Activated CD8-positive, alpha-beta memory T cell treated with anti-CD3 and anti-CD28 coated beads for 1 hour (primary cell): Measurements from ENCODE around the gene PRUNE2.
"Not testable (repeated sequence)": the region's sequence is repeated elsewhere in the genome, so short reads cannot be mapped to it uniquely, and the experiment has no call there.

Source experiments
- DNase-seq, 2 donors: peaks; one replicate each; pipeline ENCODE4 v3.0.0-alpha.2; 2020; ENCODE audit warnings: low read depth in 1 of 2; ENCODE audit errors: extremely low read depth in 1 of 2

Gene PRUNE2

DNA sequence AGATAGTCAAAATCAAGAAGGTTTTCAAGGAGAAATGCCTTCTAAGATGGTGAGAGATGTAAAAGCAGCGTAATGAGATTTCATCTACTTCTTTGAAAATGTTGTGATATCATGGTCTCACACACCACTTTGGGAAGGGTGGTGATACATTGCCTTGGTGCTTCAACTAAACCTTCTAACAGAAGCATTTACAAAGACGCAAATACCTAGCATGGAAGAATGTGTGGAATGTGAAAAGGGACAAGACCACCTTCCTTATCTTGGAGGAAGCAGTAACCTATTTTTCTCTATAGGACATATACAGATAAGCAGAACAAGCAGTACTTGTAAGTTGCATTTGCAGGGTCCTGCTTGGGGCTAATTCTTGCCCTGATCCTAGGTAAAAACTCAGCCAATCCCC lies 102.8 kb downstream of the PRUNE2 start:
- DNase-seq, result no peak

DNA sequence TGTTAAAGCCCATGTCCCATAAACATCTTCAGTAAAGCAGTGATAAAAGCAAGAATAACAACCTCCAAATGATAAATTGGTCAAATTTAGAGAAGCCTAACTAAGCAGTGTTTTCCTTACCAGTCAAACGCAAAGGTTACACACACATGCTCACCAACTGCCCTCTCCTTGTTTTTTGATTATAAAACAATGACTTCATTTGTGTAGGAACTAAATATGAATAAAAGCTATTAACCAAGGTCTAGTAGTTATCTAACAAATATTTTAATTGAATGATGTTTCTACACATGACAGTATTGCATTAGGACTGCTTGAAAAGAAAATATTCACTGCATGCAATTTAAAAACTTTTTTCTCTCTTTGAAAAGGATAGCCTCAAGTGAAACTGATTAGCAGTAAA lies 105.0 kb downstream of the PRUNE2 start:
- no peak for DNase-seq

DNA sequence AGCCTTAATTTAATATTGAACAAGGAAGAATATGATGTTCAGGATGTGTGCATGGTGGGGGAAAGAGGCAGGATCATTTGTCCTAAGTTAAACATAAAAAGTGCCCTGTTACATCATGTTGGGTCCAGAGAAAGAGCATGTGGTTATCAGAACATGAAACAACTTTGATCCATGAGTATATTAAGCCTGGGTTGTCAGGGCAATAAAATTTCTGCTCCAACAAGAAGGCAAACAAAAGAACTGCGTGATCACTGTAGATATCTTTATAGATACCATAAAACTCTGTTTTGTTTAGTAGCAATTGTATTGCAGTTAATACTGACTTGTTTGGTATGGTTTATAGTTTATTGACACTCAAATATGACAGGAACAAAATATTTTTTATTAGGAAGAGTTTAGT lies 106.4 kb downstream of the PRUNE2 start:
- DNase-seq, result no peak

DNA sequence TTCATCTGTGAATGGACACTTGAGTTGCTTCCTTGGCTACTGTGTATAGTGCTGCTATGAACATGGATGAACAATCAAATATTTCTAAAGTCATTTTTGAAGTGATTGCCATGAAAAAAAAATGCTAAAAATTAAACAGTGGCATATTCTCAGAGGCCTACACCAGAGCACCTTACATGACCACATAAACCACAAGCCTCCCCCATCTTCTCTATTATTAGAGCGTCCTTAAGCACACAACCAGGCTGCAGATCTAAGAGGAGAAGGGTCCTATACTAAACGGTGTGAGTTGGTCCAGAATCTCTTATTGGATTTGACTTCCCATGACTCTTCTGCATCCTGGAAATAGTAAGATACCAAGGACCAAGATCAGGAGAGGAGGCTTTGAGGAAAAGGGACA lies 107.4 kb downstream of the PRUNE2 start:
- no peak for DNase-seq

DNA sequence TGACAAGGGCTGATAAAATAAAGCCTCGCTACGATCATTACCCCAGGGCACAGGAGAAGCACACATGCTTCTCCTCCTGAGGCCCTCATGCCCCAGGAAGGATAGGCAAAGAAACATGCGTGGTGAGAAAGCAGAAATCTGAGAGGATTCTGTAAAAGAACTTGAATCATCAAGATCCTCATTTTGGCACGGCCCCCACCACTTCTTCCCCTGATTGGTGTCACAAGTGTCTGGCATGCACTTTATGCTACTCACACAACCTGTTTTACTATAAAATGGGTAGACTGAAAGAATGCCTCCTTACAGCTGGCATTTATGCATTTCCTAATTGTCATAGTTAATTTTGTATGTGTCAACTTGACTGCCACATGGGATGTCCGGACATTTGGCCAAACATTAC lies 109.6 kb downstream of the PRUNE2 start:
- no peak for DNase-seq

DNA sequence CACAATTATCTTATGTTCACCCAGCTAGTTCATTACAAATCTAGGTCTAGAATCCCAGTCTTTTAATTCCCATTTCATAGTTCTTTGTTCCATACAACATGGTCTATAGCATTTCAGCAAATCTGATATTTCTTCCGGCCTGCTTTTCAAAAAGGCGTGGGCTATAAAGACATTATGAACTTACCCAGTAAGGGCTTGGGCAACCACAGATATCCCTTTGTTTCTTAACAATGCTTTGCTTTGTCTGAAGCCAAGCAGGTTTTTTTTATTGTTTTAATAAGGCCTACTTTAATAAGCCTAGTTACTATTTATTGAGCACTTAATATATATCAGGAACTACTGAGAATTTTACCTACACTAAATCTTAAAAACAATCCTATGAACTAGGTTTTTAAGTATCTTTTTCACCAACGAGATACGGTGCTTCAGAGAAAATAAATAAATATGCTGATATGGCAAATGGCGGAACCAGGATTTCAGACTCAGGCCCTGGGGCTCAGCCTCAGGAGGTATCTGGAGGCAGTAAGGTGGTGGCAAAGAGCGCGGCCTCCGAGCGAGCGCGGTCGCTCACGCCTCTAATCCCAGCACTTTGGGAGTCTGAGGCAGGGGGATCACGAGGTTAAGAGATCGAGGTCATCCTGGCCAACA lies 112.0 kb downstream of the PRUNE2 start:
- DNase-seq, result no peak

DNA sequence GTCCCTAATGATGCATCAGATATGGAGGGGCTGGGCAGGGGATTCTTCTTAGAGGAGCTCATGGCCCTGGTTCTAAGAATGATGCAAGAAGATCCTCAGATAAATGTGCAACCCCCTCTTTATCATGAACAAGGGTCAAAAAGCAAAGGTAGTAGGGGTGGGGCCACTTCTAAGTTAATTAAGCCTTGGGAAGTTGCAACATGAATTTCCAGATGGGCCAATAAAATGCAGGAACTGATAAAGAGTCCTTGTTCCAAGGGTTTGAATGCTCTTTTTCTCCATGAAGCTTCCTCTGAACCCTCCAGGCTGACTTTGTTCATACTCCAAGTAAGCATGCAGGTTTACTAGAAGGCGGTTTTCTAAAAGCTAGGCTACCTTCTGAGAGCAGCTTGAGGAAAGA lies 116.1 kb downstream of the PRUNE2 start:
- DNase-seq, result no peak

DNA sequence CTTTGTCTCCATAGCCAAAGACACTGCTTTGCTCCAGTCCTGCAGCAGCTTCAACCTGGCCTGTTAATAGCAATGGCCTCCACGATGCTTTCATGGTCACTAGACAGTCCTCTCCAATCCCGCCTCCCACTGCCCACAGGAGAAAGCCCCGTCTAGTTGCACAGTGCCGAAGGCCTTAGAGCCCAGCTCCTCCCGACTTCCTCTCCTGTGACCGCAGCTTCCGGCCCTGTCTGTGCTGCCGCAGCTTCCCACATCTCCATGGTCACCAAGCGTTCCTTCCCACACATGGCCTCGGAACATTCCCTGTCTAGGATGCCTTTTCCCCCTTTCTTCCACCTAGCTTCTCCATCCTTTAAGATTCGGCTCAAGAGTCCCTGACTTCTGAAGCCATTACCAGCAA lies 118.2 kb downstream of the PRUNE2 start:
- DNase-seq, result no peak

DNA sequence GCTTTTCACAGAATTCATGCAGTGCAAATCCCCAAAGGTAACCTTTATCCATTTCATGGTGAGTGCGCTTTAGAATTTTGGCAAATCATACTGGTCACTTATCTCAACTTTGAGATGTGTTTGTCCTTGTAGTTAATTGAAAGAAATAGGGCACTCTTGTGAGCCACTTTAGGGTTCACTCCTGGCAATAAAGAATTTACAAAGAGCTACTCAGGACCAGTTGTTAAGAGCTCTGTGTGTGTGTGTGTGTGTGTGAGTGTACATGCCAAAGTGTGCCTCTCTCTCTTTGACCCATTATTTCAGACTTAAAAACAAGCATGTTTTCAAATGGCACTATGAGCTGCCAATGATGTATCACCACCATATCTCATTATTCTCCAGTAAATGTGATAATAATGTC lies 120.4 kb downstream of the PRUNE2 start:
- DNase-seq, result no peak

DNA sequence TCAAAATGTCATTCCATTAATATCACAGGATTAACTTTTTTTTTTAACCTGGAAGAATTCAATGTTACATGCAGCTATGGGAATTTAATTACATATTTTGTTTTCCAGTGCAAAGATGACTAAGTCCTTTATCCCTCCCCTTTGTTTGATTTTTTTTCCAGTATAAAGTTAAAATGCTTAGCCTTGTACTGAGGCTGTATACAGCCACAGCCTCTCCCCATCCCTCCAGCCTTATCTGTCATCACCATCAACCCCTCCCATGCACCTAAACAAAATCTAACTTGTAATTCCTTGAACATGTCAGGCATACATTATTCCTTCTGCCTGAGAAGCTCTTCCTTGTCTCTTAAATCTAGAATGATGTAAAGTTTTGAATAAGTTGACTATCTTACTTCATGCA lies 121.0 kb downstream of the PRUNE2 start:
- no peak for DNase-seq

DNA sequence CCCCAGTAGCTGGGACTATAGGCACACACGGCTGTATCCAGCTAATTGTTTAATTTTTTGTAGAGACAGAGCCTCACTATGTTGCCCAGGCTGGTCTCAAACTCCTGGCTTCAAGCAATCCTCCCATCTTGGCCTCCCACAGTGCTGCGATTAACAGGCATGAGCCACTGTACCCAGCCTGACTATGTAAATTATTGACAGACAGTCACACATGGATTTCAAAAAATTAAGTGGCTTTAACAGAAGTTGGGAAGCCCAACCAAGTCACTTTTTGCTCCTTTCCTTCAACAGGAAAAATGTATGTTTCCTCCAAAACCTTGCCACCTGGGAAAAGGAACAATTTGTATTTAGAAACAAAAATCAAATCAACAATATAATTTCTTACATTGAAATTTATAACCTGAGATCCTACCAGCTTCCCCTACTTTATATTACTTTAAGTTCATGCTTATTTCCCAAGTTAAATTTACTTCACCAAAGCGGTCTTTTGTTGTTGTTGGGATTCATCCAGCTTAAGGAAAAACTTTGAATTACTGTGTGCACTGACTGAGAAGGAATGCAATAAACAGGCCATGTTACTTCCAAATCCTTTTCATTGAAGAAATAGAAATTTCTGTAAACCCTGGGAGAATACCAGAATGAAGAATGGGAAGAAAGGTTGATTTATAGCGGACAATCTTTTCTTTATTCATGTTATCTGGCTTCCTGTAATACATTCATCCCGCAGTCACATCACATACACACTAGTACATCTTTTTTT lies 133.0 kb downstream of the PRUNE2 start:
- no peak for DNase-seq

DNA sequence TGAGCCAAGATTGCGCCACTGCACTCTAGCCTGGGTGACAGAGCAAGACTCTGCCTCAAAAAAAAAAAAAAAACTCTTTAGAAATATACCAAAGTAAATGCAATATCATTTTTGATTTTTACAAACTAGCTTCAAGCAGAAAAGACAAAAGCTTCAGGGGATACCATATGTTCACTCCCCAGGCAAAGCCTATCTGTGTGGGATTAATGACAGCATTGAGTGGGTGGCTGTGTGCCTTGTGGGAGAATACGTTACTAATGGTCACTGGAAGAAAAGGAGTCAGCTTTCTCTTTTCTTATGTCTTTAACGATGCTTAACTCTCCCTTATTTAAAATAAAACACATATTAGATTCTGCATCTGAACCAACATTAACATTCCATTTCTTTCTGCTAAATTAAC lies 139.8 kb downstream of the PRUNE2 start:
- DNase-seq, result no peak

DNA sequence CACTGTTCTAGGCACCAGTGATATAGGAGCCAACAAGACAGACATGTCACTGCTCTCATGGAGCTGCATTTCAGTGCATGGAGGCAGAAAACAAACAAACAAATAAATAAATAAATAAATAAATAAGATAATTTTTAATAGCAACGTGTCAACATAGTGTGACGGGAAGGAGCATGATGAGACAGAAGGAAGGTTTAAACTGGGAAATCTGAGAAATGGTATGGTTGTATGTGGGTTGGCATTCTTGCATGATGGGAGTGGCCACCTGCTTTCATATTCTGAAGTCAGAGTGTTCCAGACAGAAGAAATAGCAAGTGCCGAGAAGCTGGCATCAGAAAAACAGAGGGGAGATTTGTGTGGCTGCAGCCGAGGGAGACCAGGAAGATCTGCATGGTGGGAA lies 141.8 kb downstream of the PRUNE2 start, which contains the start of gene PCA3:
TSS of gene PCA3 (plus strand) at position 301 of the 400 bp plus-strand sequence.
- DNase-seq, result no peak

DNA sequence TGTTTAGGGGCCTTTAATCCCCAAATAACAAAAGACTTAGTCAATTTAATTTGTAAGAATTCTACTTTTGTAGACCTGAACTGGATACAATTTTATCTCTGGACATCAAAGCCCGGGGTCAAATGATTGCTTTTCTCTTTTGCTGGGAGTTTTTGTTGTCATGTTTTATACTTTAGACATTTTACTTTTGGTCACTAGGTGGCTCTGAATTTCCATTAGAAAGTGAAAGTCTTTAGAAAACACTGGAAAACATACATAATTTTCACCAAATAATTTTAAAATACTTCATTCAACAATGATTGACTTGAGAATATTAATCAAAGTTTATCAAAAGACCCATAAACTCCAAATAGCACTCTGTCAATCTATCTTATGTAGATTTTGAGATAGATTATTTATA lies 144.5 kb downstream of the PRUNE2 start:
- no peak for DNase-seq

DNA sequence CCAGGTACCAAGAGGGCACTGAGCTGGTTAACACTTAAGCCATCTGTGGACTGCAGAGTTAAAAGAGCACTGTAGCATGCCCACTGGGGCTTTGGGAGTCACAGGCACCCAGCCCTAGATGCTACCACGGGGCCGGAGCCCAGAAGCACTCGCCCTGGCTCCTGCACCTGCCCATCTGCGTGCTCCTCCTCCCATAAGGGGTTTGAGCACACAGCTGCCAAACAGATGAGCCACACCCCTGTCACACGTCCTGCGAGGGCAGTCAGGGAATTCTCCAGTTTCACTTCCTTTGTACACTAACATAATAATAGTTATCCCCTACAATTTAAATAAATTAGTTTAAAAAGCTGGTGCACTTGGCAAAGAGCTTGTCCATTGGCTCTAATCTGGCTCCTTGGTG lies 146.2 kb downstream of the PRUNE2 start:
- DNase-seq, result no peak

DNA sequence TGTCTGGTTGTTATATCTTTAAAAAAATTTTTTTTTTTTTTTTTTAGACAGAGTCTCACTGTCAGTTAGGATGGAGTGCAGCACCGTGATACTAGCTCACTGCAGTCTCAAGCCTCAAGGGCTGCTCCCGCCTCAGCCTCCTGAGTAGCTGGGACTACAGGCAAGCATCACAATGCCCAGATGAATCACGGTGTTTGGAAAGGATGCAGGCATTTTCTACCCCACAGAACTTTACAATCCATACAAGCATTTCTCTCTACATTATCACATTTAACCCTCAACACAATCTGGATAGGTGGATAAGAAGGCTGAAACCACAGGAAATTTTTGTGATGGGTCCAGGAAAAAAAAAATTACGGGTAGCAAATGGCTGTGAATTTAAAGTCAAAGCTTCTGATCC lies 147.4 kb downstream of the PRUNE2 start:
- DNase-seq, result no peak

DNA sequence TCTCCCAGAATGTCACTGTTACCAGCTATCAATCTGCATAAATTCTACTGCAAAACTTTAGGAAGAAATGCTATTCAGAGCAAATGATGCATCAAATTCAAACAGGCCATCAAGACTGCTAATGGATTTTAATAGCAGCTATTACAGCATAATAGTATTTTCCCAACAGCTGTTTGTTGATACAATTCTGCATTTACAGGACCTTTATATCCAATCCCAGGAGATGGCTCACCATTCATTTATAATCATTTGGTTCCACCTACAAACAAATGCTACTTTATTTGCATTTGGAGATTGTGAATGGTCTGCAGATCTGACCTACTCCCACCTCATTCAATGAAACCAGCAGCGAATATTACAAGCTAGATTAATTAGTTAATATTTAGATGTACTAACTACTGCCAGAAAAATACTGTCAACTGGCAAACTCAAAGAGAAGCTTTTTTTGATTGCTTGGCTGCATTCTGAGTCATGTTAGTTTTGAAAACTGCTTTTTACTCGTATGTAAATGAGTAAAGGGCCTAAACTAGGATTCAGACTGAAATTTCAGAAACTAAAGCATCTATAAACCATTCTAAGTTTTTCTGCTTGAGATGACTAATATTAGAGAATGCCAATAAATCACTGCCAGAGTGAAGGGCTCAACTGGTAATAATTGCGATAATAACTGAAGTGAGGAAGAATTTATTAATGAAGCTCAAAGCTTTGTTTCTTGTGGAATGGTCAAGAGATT lies 148.8 kb downstream of the PRUNE2 start:
- DNase-seq, result no peak

DNA sequence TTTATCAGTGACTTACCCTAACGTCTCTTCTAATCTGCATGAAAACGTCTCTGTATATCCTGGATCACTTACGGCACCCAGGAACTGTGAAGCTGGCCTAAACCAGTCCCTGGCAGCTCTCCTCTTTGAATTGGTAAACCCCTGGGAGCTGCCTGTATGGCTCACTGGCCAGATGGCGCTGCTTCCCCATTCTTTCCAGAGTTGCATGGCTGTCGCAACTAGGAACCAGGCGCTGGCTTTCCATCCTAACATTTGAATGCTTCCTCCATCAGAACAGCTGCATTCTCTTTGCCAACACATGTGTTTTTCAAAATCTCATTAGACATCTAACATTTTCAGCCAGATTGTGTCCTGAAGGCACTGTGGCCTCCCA lies 149.7 kb downstream of the PRUNE2 start:
- DNase-seq, result no peak

DNA sequence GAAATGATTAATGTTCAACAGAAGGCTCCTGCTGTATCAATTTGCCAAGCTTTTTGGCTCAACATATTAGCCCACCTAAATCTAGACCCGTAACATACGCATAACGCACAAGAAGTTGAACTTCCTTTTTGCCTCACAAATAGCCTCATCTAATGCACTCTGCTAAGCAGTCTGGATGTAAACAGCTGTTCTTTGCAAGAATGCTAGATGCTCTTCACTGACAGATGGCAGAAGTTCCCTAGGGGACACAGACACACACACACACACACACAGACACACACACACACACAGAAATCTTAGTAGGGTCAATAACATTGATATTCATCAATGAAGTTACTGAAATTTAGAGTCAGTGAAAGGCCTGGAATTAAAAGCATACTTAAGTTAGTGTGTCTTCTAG lies 154.9 kb downstream of the PRUNE2 start:
- no peak for DNase-seq

DNA sequence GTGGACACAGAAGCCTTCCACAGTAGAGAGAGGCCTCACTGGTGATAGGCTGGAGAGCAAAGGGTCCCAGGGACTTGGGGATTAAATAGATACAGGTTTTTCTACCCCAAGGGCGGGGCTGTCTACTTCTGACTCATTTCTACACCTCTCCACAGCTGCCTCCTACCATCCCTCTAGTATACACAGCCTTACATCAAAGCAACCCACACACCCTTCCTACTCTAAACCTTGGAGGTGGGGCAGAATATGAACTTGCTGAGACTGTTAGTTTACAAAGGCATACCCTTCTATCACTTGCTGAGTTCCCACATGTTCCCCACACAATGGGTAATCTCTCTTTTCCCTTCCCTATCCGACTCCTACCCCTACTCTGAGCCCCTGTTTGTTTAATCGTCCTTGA lies 161.6 kb downstream of the PRUNE2 start:
- no peak for DNase-seq

DNA sequence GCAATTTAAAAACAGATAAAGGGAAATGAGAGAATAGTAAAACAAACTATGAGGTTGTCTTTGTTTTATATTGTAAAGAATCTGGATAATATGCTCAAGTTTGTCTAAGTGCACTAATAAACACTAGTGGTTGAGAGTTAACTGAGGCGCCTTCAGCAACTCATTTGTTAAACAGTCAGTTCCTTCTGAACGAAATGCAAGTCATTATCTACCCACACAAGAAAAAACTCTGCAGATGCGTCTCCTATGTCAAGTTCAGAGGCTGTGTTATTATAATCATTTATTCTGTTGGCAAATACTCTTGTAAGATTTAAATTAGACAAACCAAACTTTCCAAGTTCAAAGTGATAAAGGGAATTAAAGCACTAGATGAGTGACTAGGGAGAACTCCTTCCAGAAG lies 162.0 kb downstream of the PRUNE2 start:
- no peak for DNase-seq

DNA sequence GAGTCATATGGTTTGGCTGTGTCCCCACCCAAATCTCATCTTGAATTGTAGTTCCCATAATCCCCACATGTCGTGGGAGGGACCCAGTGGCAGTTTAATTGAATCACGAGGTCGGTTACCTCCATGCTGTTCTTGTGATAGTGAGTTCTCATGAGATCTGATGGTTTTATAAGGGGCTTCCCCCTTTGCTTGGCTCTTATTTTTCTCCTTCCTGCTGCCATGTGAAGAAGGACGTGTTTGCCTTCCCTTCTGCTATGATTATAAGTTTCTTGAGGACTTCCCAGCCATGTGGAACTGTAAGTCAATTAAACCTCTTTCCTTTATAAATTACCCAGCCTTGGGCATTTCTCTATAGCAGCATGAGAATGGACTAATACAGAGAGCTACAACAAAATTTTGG lies 163.0 kb downstream of the PRUNE2 start:
- DNase-seq, result not testable (repeated sequence)
